ENCODE measurements around the gene LTBP3.

The LTBP3 gene

GRCh38 chr11:65537620-65538231 lies 20.4 kb downstream of the LTBP3 start:
- FAIRE-seq (no peak), DNase-seq (ENCODE audit: insufficient read length, low spot score) (no peak)
- TF ChIP-seq POLR2A (IDR thresholded peaks at IDR 0.05; ENCODE audit: low read depth, low read length): no peak

- no peak for TF ChIP-seq POLR2A (IDR thresholded peaks at IDR 0.05; ENCODE audit: low read depth, low read length)
- no peak for FAIRE-seq
- DNase-seq (ENCODE audit: insufficient read length, low spot score): no peak
Measured at GRCh38 chr11:65537296-65537597, 20.9 kb downstream of the LTBP3 start.

GRCh38 chr11:65536412-65537295 lies 21.5 kb downstream of the LTBP3 start:
- no peak for TF ChIP-seq POLR2A (IDR thresholded peaks at IDR 0.05; ENCODE audit: low read depth, low read length)
- DNase-seq (ENCODE audit: insufficient read length, low spot score): no peak
- FAIRE-seq: no peak

- no peak for FAIRE-seq
- TF ChIP-seq POLR2A (IDR thresholded peaks at IDR 0.05; ENCODE audit: low read depth, low read length): no peak
- DNase-seq (ENCODE audit: insufficient read length, low spot score): no peak
Measured at GRCh38 chr11:65535102-65535501, 23.1 kb downstream of the LTBP3 start.

- DNase-seq (ENCODE audit: insufficient read length, low spot score): no peak
- TF ChIP-seq POLR2A (IDR thresholded peaks at IDR 0.05; ENCODE audit: low read depth, low read length): no peak
- FAIRE-seq: no peak
Measured at GRCh38 chr11:65532388-65533064, 25.6 kb downstream of the LTBP3 start.

- no peak for TF ChIP-seq POLR2A (IDR thresholded peaks at IDR 0.05; ENCODE audit: low read depth, low read length)
- no peak for FAIRE-seq
- DNase-seq (ENCODE audit: insufficient read length, low spot score): no peak
Measured at GRCh38 chr11:65530157-65530496, 28.0 kb downstream of the LTBP3 start.

- FAIRE-seq (no peak), DNase-seq (ENCODE audit: insufficient read length, low spot score) (no peak)
- TF ChIP-seq POLR2A (IDR thresholded peaks at IDR 0.05; ENCODE audit: low read depth, low read length): no peak
Measured at GRCh38 chr11:65529475-65530156, 28.5 kb downstream of the LTBP3 start.

GRCh38 chr11:65528819-65529350 lies 29.3 kb downstream of the LTBP3 start:
- no peak for FAIRE-seq
- TF ChIP-seq POLR2A (IDR thresholded peaks at IDR 0.05; ENCODE audit: low read depth, low read length): no peak
- no peak for DNase-seq (ENCODE audit: insufficient read length, low spot score)

- DNase-seq (ENCODE audit: insufficient read length, low spot score): no peak
- no peak for FAIRE-seq
- no peak for TF ChIP-seq POLR2A (IDR thresholded peaks at IDR 0.05; ENCODE audit: low read depth, low read length)
Measured at GRCh38 chr11:65526744-65527143, 31.4 kb downstream of the LTBP3 start.

- no peak for TF ChIP-seq POLR2A (IDR thresholded peaks at IDR 0.05; ENCODE audit: low read depth, low read length)
- FAIRE-seq (no peak), DNase-seq (ENCODE audit: insufficient read length, low spot score) (no peak)
Measured at GRCh38 chr11:65525546-65526480, 32.3 kb downstream of the LTBP3 start.

- TF ChIP-seq POLR2A (IDR thresholded peaks at IDR 0.05; ENCODE audit: low read depth, low read length): peak; percentile 56; the same call in 1 of the 2 replicates
- DNase-seq (ENCODE audit: insufficient read length, low spot score): no peak
- FAIRE-seq: no peak
Measured at GRCh38 chr11:65524741-65525545, 33.2 kb downstream of the LTBP3 start, which contains the start of gene SCYL1. SCYL1 (plus strand) TSS chr11:65525083; CDS start chr11:65525154, 71 bp downstream.

All from H54 (cell line).